Measurements from ENCODE around the gene PAPOLA. TPM values are rescaled to one million over a fixed set of nuclear protein-coding genes. Genes with fewer than 3 reads are reported as not detected.

PAPOLA gene
- total RNA-seq, 3 donors from 2014 or later, result 110 to 254 (median 187) TPM

DNA sequence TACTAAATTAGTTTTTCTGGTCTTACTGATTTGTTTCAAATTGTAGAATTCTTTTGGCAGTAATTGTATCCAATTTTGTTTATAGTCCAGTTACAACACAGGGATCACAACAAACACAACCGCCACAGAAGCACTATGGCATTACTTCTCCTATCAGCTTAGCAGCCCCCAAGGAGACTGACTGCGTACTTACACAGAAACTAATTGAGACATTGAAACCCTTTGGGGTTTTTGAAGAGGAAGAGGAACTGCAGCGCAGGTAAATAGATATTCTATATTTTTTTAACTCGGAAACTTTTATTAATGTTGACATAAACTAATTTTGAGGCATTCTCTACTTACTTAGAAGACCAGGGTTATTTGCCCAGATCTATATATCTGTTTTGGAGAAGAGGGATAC, 17.8 kb downstream of the PAPOLA start:
- no peak for DNase-seq (ENCODE audit: low spot score in 2 of 2)
- Histone ChIP-seq H3K27me3 (no peaks in the 10 kb centered on the region), H3K4me3 (no peak overlapping the region), H3K4me1 (peaks cover 0 to 10% of the 10 kb centered on the region in 2 donors), H3K36me3 (no peaks in the 10 kb centered on the region), H3K27ac (no peak overlapping the region), H3K9me3 (no peaks in the 10 kb centered on the region)
- TF ChIP-seq POLR2AphosphoS5 (IDR thresholded peaks at IDR 0.05) (no peak), POLR2A (IDR thresholded peaks at IDR 0.05) (no peak)
- TF ChIP-seq, protein P1, sequence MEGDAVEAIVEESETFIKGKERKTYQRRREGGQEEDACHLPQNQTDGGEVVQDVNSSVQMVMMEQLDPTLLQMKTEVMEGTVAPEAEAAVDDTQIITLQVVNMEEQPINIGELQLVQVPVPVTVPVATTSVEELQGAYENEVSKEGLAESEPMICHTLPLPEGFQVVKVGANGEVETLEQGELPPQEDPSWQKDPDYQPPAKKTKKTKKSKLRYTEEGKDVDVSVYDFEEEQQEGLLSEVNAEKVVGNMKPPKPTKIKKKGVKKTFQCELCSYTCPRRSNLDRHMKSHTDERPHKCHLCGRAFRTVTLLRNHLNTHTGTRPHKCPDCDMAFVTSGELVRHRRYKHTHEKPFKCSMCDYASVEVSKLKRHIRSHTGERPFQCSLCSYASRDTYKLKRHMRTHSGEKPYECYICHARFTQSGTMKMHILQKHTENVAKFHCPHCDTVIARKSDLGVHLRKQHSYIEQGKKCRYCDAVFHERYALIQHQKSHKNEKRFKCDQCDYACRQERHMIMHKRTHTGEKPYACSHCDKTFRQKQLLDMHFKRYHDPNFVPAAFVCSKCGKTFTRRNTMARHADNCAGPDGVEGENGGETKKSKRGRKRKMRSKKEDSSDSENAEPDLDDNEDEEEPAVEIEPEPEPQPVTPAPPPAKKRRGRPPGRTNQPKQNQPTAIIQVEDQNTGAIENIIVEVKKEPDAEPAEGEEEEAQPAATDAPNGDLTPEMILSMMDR (IDR thresholded peaks at IDR 0.05), result no peak
- intact Hi-C loops (cut with DNase I; ENCODE audit: low total_unique reads), result no loop called here

DNA sequence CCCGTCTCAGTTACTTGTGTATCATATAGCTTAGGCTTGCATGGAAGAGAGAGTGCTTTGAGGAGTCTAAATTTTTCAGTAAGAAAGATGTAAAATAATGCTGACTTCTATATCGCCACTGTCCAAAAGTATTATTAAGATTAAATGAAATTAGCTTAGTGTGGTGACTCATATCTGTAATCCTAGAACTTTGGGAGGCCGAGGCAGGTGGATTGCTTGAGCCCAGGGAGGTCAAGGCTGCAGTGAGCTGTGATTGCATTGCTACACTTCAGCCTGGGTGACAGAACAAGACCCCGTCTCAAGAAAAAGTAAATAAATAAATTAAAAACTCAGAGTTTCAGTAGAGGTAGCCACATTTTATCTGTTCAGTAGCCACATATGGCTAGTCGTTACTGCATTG, 23.3 kb downstream of the PAPOLA start:
- intact Hi-C loops (cut with DNase I; ENCODE audit: low total_unique reads), result no loop called here
- H3K9me3 ChIP-seq, result no peaks in the 10 kb centered on the region
- H3K4me1 ChIP-seq, result no peaks in the 10 kb centered on the region
- no peaks in the 10 kb centered on the region for H3K27me3 ChIP-seq
- H3K4me3 ChIP-seq, result no peak overlapping the region
- DNase-seq (ENCODE audit: low spot score in 2 of 2), result no peak
- no peak overlapping the region for H3K27ac ChIP-seq
- H3K36me3 ChIP-seq, result no peaks in the 10 kb centered on the region
- TF ChIP-seq POLR2AphosphoS5 (IDR thresholded peaks at IDR 0.05), result no peak
- TF ChIP-seq POLR2A (IDR thresholded peaks at IDR 0.05), result no peak
- TF ChIP-seq, protein P1 (IDR thresholded peaks at IDR 0.05), result no peak

DNA sequence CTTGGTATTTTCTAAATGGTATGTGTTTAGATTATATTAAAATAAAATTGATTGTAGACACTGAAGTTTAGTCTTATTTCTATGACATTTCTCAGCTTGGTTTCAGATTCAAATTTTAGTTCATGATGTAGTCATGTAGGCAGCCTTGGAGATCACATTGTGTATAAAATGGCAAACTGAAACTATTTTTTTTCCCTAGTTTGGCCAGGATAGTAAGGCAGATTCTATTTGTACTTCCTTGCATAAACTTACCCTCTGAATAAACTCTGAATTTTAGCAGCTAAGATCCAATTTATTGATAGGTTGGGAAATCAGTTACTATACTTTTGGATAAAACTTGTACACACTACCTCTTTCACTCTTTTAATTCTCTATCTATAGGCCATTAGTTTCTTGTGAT, 30.4 kb downstream of the PAPOLA start:
- Histone ChIP-seq H3K9me3 (no peaks in the 10 kb centered on the region), H3K27ac (no peak overlapping the region), H3K4me3 (no peak overlapping the region), H3K27me3 (no peaks in the 10 kb centered on the region), H3K4me1 (no peaks in the 10 kb centered on the region), H3K36me3 (peaks cover 4% of the 10 kb centered on the region)
- no peak for DNase-seq (ENCODE audit: low spot score in 2 of 2)
- intact Hi-C loops (cut with DNase I; ENCODE audit: low total_unique reads), result no loop called here
- TF ChIP-seq POLR2A (IDR thresholded peaks at IDR 0.05), result no peak
- TF ChIP-seq, protein P1 (IDR thresholded peaks at IDR 0.05), result no peak

DNA sequence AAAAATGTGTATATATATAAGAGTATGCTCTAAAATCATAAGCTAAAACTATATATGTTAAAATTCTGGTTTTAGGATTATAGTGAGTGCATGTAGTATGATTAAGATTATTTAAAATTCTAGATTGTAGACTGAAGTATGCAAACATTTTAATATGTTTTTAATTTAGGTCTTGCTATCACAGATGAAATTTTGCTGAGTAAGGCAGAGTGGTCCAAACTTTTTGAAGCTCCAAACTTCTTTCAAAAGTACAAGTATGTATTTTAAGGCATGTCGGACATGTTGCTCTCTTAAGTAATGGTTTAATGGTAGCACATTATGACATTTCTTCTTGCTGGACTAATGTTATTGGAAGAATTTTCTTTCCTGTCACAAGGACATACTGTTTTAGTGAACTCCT, 34.6 kb downstream of the PAPOLA start:
- intact Hi-C loops (cut with DNase I; ENCODE audit: low total_unique reads), result no loop called here
- H3K36me3 ChIP-seq, result peaks cover 4% of the 10 kb centered on the region
- H3K9me3 ChIP-seq, result no peaks in the 10 kb centered on the region
- no peak overlapping the region for H3K4me3 ChIP-seq
- DNase-seq (ENCODE audit: low spot score in 2 of 2), result no peak
- no peaks in the 10 kb centered on the region for H3K4me1 ChIP-seq
- no peak overlapping the region for H3K27ac ChIP-seq
- H3K27me3 ChIP-seq, result no peaks in the 10 kb centered on the region
- no peak for TF ChIP-seq POLR2AphosphoS5 (IDR thresholded peaks at IDR 0.05)
- TF ChIP-seq, protein P1 (IDR thresholded peaks at IDR 0.05), result no peak
- TF ChIP-seq POLR2A (IDR thresholded peaks at IDR 0.05), result no peak

DNA sequence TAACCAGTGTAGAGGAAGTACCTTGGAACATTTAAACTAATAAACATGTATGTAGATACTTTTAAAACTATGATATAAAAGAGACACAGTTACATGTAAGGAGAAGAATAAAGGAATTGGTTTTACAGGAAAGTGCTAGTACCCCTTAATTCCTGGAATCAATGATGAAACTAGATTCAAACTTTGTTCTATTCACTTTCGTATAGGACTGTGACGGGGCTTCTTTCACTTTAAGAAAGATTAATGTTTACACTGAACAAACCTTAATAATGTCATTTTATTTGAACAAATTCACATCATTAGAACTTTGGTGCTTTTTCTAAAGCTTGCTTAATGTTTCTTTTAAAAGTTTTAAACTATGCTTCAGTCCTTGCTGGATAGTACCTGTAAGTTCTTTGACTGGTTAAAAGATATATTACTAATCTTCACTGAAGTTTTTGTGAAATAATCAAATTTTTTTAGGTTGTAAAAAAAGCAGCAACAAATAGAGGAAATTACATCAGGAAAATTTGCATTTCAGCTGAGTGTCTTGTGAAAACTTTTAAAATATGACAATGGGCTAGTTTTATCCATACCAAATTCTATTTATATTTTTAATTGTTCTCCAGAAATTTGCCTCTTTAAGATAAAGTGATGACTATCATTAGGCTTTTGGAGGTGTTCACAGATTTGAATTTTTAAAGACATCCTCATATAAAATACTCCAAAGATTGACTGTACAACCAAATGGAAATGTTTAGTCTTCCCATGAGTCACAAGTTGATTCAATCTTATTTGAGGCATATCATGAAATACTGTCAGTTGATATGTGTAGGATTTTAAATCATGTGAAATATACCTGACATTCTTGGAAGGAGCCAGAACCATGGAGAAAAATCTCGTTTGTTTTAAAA, 36.2 kb downstream of the PAPOLA start:
- Histone ChIP-seq H3K9me3 (no peaks in the 10 kb centered on the region), H3K27me3 (no peaks in the 10 kb centered on the region), H3K27ac (no peak overlapping the region), H3K4me1 (no peaks in the 10 kb centered on the region), H3K4me3 (no peak overlapping the region), H3K36me3 (no peaks in the 10 kb centered on the region)
- no peak for DNase-seq (ENCODE audit: low spot score in 2 of 2)
- no peak for TF ChIP-seq POLR2A (IDR thresholded peaks at IDR 0.05)
- TF ChIP-seq POLR2AphosphoS5 (IDR thresholded peaks at IDR 0.05), result no peak
- TF ChIP-seq, protein P1 (IDR thresholded peaks at IDR 0.05), result no peak
- intact Hi-C loops (cut with DNase I; ENCODE audit: low total_unique reads), result no loop called here

All from breast epithelium (tissue), 4 donors.